NCI-H128 (cell line): Measurements from ENCODE around the gene NFE2L1.
"Not testable (repeated sequence)": the region's sequence is repeated elsewhere in the genome, so short reads cannot be mapped to it uniquely, and the experiment has no call there.

Experiments
- DNase-seq: peaks from one replicate; lab custom pipeline; 2025; ENCODE audit not compliant: unreplicated experiment; lab: John Stamatoyannopoulos, UW

NFE2L1 gene

DNA sequence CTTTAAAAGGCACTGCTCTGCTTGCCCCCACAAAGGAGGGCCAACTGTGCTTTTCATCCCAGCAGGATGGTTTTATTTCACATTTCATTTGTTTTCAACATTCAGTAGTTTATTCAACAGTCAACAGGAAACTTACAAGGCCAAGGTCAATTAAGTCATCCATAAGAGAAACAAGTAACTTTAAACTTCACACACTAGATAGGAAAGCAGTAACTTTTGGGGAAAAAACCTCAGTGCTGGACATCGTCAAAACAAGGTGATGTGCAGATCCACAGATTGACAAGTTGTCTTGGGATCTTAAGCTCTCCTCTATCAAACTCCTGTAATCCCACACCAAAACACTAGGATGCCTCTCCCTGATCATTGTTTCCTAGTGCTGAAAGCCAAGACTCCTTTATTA lies 18.5 kb downstream of the NFE2L1 start:
- no peak for DNase-seq

DNA sequence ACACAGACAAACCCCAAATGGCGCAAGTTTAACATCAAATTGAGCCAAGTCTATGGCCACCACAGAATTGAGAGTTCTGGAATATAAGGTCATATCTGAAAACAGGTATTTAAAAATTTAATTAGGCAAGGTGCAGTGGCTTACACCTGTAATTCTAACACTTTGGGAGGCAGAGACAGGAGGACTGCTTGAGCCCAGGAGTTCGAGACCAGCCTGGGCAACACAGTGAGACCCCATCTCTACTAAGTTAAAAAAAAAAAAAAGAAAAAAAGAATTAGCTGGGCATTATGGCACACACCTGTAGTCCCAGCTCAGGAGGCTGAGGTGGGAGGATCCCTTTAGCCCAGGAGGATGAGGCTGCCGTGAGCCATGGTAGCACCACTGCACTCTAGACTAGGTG lies 19.1 kb downstream of the NFE2L1 start:
- no peak for DNase-seq

DNA sequence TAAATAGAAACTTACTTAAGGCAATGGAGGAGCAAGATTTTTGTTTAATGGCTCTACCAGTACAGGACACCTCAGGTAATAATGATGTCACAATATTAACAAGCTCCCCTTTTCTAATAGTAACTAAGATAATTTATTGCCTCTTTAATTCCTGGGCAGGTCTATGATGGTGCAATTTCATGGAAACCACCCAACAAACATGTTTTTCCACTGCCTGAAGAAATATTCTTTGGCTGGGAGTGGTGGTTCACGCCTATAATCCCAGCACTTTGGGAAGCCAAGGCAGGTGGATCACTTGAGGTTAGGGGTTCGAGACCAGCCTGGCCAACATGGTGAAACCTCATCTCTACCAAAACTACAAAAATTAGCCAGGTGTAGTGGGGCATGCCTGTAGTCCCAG lies 19.6 kb downstream of the NFE2L1 start:
- DNase-seq = not testable (repeated sequence)

DNA sequence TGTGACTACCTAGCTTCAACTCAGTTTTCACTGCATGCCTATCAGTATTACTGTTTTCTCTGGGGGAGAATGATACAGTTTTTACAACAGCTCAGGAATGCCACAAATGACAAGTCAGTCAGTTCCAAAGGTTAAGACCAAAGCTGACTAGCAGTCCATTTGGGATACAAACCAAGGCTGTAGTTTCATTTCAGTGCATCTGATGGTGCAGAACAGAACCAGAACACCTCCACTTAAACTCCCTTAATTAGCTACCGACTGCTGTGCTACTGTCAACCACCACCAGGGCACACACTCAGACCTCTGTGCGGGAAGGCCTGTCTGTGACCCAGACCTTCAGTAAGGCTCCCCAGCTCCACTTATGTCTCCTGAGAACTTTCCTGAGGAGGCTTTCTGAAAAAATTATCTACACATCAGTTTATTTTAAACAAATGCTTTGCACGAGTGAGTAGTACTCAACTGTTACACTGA lies 20.4 kb downstream of the NFE2L1 start:
- no peak for DNase-seq

DNA sequence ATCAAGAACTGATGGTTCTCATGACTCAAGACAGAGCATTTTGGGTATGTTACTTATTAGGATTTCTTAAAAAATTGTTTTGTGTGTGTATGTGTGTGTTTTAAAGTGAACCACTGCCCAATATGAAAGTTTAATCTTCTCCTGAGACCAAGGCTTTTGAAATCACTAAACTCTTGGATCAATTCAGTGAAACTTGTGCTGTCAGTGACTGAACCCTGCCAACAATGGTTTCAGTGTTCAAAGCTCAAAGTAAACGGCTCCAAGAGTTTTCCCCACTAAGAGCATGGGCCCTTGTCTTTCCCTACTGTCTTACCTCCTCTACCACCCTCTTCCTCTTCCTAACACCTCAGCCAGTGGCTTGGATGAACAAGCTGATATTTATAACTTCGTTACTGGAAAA lies 22.0 kb downstream of the NFE2L1 start:
- DNase-seq = no peak

DNA sequence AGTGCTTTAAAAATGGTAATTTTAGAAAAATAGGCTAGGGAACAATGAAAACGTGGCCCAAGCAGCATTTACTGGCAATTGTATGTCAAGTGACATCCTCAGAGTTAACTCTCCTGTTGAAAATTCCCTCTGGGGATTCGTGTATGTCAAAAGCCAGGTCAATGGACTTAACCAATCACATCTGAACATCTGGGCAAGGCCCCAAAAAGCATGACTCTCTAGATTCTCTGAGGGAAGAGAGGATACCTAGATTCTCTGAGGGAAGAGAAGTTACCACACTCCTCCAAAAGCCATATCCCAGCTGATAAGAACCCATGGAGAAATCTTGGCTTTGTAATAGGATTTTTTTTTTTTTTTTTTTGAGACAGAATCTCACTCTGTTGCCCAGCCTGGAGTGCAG lies 23.5 kb downstream of the NFE2L1 start:
- no peak for DNase-seq

DNA sequence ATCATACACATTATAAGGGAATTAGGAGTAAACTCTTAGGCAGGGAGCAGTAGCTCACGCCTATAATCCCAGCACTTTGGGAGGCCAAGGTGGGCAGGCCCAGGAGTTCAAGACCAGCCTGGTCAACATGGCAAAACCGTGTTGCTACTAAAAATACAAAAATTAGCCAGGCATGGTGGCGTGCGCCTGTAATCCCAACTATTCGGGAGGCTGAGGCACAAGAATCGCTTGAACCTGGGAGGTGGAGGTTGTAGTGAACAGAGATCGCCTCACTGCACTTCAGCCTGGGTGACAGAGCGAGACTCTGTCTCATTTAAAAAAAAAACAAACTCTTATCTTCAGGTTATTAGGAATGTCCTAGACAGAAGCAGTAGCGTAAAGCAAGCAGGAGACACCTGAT lies 24.7 kb downstream of the NFE2L1 start:
- DNase-seq = not testable (repeated sequence)

DNA sequence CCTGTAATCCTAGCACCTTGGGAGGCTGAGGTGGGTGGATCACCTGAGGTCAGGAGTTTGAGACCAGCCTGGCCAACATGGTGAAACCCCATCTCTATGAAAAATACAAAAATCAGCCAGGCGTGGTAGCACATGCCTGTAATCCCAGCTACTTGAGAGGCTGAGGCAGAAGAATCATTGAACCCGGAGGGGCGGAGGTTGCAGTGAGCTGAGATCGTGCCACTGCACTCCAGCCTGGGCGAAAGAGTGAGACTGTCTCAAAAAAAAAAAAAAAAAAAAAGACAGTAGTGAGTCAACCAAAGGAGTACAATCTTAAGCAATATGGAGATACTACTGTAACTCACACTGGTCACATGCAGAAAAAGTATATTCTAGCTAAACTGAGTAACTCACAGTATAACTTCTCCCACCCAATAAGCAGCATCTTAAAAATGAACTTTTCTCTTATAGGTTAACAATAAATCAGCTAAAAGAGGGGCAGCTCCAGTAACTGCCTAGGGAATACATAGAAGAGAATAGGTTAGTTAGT lies 25.5 kb downstream of the NFE2L1 start:
- DNase-seq = not testable (repeated sequence)

DNA sequence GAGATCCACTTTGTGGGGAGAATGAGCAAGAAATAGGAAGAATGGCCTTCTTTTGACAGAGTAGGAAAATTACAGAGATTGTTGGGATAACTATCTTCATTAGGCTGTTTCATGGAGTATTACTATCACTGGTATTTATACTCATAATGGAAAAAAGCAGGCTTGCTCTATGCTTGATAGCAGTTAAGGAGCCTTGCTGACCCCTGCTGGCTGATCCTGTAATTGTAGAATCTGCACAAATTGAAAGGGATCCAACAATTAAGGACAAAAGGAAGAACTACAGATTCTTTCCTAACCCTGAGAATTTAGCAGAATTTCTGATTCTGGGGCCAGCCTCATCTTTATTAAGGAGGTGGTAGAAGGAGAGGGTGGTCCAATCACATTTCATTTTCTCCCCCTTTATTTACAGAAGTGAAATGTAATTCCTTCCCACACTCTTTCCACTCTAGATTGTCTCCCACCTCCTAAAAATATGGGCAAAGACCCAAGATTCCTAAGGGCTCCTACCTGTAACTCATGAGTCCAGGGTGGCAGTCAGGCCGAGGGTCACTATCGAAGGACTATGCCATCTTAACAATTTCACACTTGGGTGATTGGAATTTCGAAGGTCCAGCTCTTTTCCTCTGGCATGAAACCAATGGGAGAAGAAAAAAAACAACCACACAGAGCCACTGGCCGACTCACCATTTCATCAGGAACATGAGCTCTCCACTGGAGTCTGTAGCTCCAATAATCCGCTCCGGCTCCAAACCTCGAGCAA lies 26.3 kb downstream of the NFE2L1 start:
- peak; percentile 17 for DNase-seq

DNA sequence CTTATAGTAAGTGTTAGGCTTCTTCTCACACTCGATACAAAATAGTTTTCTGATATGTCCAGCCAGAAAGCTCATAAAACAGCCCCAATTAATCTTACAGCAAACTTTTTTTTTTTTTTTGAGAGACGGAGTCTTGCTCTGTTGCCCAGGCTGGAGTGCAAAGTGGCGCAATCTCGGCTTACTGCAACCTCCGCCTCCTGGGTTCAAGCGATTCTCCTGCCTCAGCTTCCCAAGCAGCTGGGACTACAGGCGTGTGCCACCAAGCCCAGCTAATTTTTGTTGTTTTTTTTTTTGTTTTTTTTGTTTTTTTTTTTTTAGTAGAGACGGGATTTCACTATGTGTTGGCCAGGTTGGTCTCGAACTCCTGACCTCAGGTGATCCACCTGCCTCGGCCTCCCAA lies 29.0 kb downstream of the NFE2L1 start:
- DNase-seq = not testable (repeated sequence)

DNA sequence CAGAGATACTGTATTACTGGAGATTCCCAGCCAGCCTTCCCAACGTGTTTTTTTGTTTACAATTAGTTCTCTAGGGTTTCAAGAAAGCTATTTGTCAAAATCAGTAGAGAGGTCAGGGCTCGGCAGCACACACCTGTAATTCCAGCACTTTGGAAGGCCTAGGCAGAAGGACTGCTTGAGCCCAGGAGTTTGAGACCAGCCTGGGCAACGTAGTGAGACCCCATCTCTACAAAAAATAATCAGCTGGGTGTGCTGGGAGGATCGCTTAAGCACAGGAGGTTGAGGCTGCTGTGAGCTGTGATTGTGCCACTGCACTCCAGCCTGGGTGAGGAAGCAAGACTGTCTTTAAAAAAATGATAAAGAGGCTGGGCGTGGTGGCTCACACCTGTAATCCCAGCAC lies 33.7 kb downstream of the NFE2L1 start:
- no peak for DNase-seq

DNA sequence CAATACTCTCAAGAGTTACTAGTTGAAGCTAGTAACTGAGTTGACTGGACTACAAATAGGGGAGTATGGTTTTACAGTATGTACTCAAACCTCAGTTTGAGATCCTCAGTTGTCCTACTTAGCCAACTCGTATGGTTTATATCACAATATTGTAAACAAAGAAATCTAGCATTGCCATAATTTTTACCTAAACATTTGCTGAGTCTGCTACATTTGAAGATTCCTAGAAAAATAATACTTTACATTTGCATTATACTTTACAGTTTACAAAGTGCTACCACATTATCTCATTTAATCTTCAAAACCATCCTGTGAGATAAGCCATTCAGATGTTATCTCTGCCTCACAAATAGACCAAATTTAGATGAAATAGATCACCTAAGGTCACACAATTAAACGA lies 36.8 kb downstream of the NFE2L1 start:
- no peak for DNase-seq

DNA sequence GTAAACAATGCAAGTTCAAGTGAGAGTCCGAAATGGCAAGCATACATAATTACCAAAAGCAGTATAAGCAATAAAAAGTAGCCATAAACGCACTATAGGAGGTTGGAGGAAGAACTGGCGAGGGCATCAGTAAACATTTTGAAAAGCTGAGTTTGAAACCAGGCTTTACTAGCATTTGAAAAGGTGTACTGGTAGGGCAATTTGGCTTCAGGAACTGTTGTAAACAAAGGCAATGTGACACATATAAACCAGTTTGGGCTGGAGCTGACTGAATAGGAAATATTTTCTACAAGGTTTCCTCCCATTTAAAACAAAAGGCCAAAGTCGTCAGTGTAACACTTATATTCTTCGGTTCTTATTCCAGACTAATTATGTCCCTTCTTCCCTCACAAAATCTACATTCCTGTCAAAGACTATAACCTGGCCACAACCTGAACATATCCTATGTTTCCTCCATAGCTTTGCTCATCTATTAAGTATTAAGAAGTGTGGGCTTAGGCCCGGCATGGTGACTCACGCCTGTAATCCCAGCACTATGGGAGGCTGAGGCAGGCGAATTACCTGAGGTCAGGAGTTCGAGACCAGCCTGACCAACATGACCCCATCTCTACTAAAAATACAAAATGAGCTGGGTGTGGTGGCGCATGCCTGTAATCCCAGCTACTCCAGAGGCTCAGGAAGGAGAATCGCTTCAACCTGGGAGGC lies 45.3 kb downstream of the NFE2L1 start:
- no peak for DNase-seq

DNA sequence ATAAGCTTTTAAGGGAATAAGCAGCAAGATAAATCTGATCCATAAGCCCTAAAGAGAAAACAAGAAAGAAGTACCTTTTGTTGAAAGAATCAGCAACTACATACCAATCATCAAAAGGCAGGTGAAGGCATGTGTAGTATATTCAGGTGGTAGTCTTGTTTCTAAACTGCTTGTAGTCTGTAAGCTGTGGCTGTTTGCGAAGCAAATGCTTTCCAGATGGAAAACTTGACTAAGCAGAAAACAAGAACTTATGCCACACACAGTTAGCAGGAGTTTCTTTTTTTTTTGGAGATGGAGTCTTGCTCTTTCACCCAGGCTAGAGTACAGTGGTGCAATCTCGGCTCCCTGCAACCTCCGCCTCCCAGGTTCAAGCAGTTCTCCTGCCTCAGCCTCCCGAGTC lies 47.5 kb downstream of the NFE2L1 start:
- no peak for DNase-seq

DNA sequence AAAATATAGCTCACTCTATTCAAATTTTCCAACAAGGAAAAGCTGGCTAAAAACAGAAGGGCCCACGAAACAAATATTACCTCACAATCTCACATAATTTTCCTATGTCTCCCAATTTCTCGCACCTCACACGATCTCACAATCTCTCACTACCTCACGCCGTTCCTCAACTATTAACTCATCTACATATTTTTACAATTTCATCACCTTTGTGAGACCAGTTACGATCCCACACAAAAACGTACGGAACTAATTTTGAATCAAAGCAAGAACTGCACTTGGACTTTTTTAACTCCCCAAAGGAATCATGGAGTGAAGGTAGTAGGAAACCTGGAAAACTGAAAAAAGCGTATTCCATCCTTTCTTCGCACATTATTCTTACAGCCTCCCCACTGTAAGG lies 52.0 kb downstream of the NFE2L1 start:
- no peak for DNase-seq

DNA sequence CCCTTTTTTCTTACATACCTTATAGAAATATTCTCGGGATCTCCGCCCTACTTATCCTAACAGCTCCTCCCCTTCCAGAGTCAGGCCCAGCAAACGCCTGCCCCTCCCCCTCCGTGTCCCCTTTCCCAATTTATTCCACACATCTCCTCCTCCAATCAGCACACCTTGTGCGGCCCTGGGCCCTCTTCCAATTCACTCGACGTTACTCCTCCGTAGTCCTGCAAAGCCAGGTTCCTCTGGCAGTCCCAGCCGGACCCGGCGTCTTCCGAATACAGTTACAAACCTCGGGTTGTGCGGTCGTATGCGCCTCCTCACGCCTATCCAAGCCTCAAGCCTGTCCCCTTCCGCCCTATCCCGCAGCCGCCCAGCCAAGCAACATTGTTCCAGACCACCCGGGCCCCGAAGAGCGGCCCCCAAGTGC lies 52.4 kb downstream of the NFE2L1 start:
- DNase-seq = no peak

DNA sequence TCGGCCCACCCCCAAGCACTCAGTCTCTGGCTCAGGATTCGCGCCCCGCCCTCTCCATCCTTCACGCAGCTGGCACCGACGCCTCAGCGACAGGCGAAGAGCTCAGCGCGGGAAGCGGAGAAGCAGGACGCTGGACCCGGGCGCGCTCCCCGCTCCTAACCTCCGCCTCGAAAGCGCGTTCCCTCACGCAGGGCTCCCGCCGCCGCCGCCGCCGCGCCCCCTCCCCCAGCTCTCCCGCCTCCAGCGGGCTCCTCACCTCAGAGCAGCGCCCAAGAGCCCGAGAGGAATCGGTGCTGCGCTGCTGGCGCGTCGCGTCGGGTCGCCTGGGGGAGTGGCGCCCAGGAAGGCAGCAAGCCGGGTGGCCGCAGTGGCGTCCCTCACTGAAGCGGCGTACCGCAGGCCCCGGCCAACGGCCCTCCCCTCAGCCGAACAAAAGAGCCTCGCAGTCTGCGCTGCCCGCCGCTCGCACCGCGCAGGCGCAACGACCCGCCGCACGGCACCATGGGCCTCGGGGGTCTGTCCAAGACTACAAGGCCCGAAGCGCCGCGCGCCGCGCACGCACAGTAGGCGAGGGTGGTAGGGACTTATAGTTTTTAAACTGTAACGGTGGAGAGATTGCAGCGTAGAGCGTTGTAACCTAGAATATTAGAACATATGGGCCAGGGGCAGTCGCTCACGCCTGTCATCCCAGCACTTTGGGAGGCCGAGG lies 53.0 kb downstream of the NFE2L1 start, which contains the start of gene CBX1:
Gene CBX1 (minus strand): TSS at position 467 of the 709 bp plus-strand sequence. CDS start 24,474 bp downstream, outside the sequence.
- DNase-seq = peak; percentile 78

DNA sequence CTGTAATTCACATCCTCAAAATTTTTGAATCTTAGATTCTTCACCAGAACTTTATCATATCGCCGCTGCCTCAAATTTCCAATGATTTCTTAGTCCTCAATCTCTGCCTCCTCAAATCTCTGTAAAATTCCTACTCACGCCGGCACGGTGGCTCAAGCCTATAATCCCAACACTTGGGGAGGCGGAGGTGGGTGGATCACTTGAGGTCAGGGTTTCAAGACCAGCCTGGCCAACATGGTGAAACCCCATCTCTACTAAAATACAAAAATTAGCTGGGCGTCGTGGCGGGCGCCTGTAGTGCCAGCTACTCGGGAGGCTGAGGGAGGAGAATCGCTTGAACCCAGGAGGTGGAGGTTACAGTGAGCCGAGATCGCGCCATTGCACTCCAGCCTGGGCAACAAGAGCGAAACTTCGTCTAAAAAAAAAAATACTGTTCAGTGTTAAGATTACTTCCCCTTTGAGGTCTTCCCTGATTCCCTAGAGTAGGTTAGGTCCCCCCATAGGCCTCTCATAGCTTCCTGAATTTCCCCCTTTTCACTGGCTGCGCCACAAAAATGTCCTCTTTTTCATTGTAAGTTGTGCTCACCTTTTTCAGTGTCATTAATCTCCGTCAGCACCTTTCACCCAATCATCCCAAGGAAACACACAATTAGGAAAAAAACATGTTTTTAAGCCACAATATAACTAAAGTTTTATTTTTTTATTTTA lies 54.0 kb downstream of the NFE2L1 start:
- no peak for DNase-seq

DNA sequence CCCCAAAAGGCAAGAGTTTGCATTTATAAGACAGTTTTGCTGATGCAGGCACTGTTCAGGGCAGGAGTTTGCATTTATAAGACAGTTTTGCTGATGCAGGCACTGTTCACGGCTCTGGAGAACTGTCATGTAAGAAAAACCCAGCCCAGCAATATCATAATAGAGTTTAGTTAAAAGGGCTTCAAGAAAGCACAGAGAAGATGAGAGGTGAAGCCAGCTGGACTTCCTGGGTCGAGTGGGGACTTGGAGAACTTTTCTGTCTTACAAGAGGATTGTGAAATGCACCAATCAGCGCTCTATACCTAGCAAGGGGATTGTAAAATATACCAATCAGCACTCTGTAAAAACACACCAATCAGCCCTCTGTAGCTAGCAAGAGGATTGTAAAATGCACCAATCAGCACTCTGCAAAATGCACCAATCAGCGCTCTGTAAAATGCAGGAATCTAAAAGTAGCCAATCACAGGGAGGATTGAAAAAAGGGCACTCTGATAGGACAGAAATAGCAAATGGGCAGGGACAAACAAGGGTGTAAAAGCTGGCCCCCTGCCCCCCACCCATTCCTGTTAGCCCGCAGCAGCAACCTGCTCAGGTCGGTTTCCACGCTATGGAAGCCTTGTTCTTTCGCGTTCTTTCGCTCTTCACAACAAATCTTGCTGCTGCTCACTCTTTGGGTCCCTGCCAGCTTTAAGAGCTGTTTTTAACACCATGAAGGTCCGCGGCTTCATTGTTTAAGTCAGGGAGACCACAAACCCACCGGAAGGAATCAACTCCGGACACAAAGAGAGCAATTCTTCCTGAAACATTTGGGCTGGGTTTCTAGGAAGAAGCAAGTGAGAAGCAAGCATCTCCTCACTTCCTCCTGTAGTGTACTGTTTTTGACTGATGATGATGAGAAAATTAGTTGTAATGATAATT lies 54.9 kb downstream of the NFE2L1 start:
- no peak for DNase-seq

DNA sequence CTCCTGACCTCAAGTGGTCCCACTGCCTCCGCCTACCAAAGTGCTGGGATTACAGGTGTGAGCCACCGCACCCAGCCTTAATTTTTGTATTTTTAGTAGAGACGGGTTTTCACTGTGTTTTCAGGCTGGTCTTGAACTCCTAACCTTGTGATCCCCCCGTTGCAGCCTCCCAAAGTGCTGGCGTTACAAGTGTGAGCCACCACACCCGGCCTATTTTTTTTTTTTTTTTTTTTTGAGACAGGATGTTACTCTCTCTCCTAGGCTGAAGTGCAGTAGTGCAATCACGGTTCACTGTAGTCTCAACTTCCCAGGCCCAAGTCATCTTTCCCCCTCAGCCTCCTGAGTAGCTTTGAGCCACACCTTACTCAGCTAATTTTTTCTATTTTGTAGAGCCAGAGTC lies 56.3 kb downstream of the NFE2L1 start:
- DNase-seq = no peak
